SU-DHL-6 (cell line): ENCODE measurements around the gene FAM184A.

Source experiments
- H2AFZ ChIP-seq: fragments of 200-600 bp; sonication (generic); 2 replicates; pipeline ENCODE4 v1.6.1; 2014; ENCODE audit warnings: low read depth, mild to moderate bottlenecking, moderate library complexity, mixed read lengths, antibody characterized with exemption, low read length; ENCODE audit not compliant: severe bottlenecking
- H3F3A ChIP-seq: fragments of 200-600 bp; shearing (Covaris generic); 2 replicates; pipeline ENCODE4 v1.6.0; 2016; ENCODE audit warnings: antibody characterized with exemption, mild to moderate bottlenecking; ENCODE audit not compliant: insufficient read depth
- H3K27ac ChIP-seq: fragments of 200-600 bp; sonication (generic); 2 replicates; pipeline ENCODE4 v1.5.1; 2016; ENCODE audit warnings: low read depth, mild to moderate bottlenecking, low read length, moderate library complexity, mixed read lengths
- H3K27me3 ChIP-seq: fragments of 200-600 bp; sonication (generic), shearing (Covaris generic); 2 replicates; pipeline ENCODE4 v1.6.0; 2014; ENCODE audit warnings: mild to moderate bottlenecking, low read length
- H3K36me3 ChIP-seq: fragments of 200-600 bp; sonication (generic); 2 replicates; pipeline ENCODE4 v1.6.1; 2014; ENCODE audit warnings: mild to moderate bottlenecking, low read length, mixed read lengths
- H3K4me2 ChIP-seq: fragments of 300-600, 200-600 bp; shearing (Covaris generic), sonication (generic); 2 replicates; pipeline ENCODE4 v1.6.0; 2014; ENCODE audit warnings: low read length, low read depth, mild to moderate bottlenecking; ENCODE audit not compliant: poor library complexity, severe bottlenecking
- H3K4me3 ChIP-seq: fragments of 200-600 bp; sonication (generic); 2 replicates; pipeline ENCODE4 v1.5.1; 2014; ENCODE audit warnings: antibody characterized with exemption, low read length, mild to moderate bottlenecking, mixed read lengths; ENCODE audit not compliant: insufficient read depth, poor library complexity, severe bottlenecking
- H3K79me2 ChIP-seq: fragments of 200-600 bp; sonication (generic); 2 replicates; pipeline ENCODE4 v1.6.1; 2014; ENCODE audit warnings: mild to moderate bottlenecking, low read length, moderate library complexity; ENCODE audit not compliant: insufficient read depth
- H3K9ac ChIP-seq: fragments of 200-600 bp; sonication (generic); 2 replicates; pipeline ENCODE4 v1.7.0; 2014; ENCODE audit warnings: mild to moderate bottlenecking, low read length
- H3K9me2 ChIP-seq: fragments of 200-600 bp; sonication (generic); replicated peaks from 2 replicates; pipeline ENCODE4 v1.6.1; 2014; ENCODE audit warnings: low read length; ENCODE audit not compliant: insufficient read depth
- H3K9me3 ChIP-seq: fragments of 200-600 bp; sonication (generic); 2 replicates; pipeline ENCODE4 v1.6.1; 2014; ENCODE audit warnings: low read length, mixed read lengths; ENCODE audit not compliant: insufficient read depth
- H4K20me1 ChIP-seq: fragments of 200-600 bp; sonication (generic); 2 replicates; pipeline ENCODE4 v1.6.1; 2014; ENCODE audit warnings: low read depth, mild to moderate bottlenecking, antibody characterized with exemption, low read length, moderate library complexity, mixed read lengths
- CTCF ChIP-seq: fragments of 200-600 bp; sonication (generic); IDR thresholded peaks from one replicate; pipeline ENCODE4 v1.5.1; 2017; ENCODE audit warnings: antibody characterized with exemption, mild to moderate bottlenecking, low read length, moderate library complexity; ENCODE audit not compliant: insufficient read depth, poor library complexity, severe bottlenecking
- EZH2phosphoT487 ChIP-seq: fragments of 200-600 bp; sonication (generic), shearing (Covaris generic); conservative IDR thresholded peaks from 2 replicates; pipeline ENCODE4 v1.6.1; 2018; ENCODE audit warnings: mild to moderate bottlenecking, antibody characterized with exemption, low read length, moderate library complexity, mixed read lengths

The FAM184A gene

GRCh38 chr6:119083007-119083406 is 4.5 kb upstream of the FAM184A start:
- Histone ChIP-seq H3K79me2 (no peaks in the 10 kb centered on the region), H2AFZ (no peak overlapping the region), H3K4me2 (no peak overlapping the region), H3F3A (no peaks in the 10 kb centered on the region), H3K4me3 (no peak overlapping the region), H3K9ac (no peak overlapping the region), H3K9me3 (peaks cover 19% of the 10 kb centered on the region; the same call in 1 of the 2 replicates), H3K27ac (no peak overlapping the region), H3K36me3 (no peaks in the 10 kb centered on the region), H3K9me2 (no peaks in the 10 kb centered on the region), H4K20me1 (no peaks in the 10 kb centered on the region), H3K27me3 (no peaks in the 10 kb centered on the region)
- no peak for TF ChIP-seq CTCF
- TF ChIP-seq EZH2phosphoT487: no peak

- H3K9ac ChIP-seq: peak overlapping the region; percentile 57
- no peaks in the 10 kb centered on the region for H3K36me3 ChIP-seq
- H3K4me3 ChIP-seq: peak overlapping the region; percentile 59
- H3K27ac ChIP-seq: no peak overlapping the region
- H3K79me2 ChIP-seq: no peaks in the 10 kb centered on the region
- no peaks in the 10 kb centered on the region for H3F3A ChIP-seq
- H3K4me2 ChIP-seq: peak overlapping the region; percentile 61
- H4K20me1 ChIP-seq: no peaks in the 10 kb centered on the region
- H2AFZ ChIP-seq: peak overlapping the region; percentile 72
- no peaks in the 10 kb centered on the region for H3K9me2 ChIP-seq
- H3K27me3 ChIP-seq: no peaks in the 10 kb centered on the region
- TF ChIP-seq EZH2phosphoT487: no peak
- no peak for TF ChIP-seq CTCF
- peaks cover 14% of the 10 kb centered on the region; the same call in 1 of the 2 replicates for H3K9me3 ChIP-seq
Measured at GRCh38 chr6:119079283-119079809, 882 bp upstream of the FAM184A start.

GRCh38 chr6:119077643-119078375 is 655 bp downstream of the FAM184A start:
- H3K9me3 ChIP-seq: peaks cover 8% of the 10 kb centered on the region; the same call in 1 of the 2 replicates
- no peaks in the 10 kb centered on the region for H3K9me2 ChIP-seq
- H3K27me3 ChIP-seq: no peaks in the 10 kb centered on the region
- TF ChIP-seq EZH2phosphoT487 (no peak), CTCF (no peak)
- H3K27ac ChIP-seq: no peak overlapping the region
- H3K36me3 ChIP-seq: no peaks in the 10 kb centered on the region
- peak overlapping the region; percentile 61 for H3K4me2 ChIP-seq
- no peaks in the 10 kb centered on the region for H4K20me1 ChIP-seq
- no peaks in the 10 kb centered on the region for H3F3A ChIP-seq
- peak overlapping the region; percentile 57 for H3K9ac ChIP-seq
- H3K4me3 ChIP-seq: peak overlapping the region; percentile 59
- peak overlapping the region; percentile 72 for H2AFZ ChIP-seq
- no peaks in the 10 kb centered on the region for H3K79me2 ChIP-seq
